Measurements from ENCODE around the gene ELF1. TPM values are rescaled to one million over a fixed set of nuclear protein-coding genes. Genes with fewer than 3 reads are reported as not detected.
"Not testable (repeated sequence)": the region's sequence is repeated elsewhere in the genome, so short reads cannot be mapped to it uniquely, and the experiment has no call there.

Gene ELF1
- total and polyA plus RNA-seq, 10 of the 15 experiments (the other 5 are each of a cell fraction or from before 2014, with no cell fraction given): 43.3 to 97.6 (median 55.7) TPM

- in situ Hi-C loops (cut with MboI); RAD21 ChIA-PET (ENCODE audit: unreplicated experiment): not testable (repeated sequence)
These were observed 118.5 kb downstream of the ELF1 start for GRCh38 chr13:40900568-40900967.

GRCh38 chr13:40897053-40897452 lies 122.1 kb downstream of the ELF1 start:
- Histone ChIP-seq H3K4me2 (ENCODE audit: control insufficient read depth, insufficient read depth) (no peak overlapping the region), H4K20me1 (ENCODE audit: control insufficient read depth, insufficient read depth) (no peaks in the 10 kb centered on the region), H3K4me3 (no peak overlapping the region), H3K27ac (ENCODE audit: control insufficient read depth, insufficient read depth) (no peak overlapping the region), H3K27me3 (replicated peaks in 1 of 2; ENCODE audit: control insufficient read depth in 2 of 2, insufficient read depth in 2 of 2, low read length in 1 of 2) (no peaks in the 10 kb centered on the region), H2AFZ (ENCODE audit: control insufficient read depth, low read depth, low read length) (no peak overlapping the region), H3K79me2 (ENCODE audit: control insufficient read depth, insufficient read depth, low read length) (no peaks in the 10 kb centered on the region), H3K9me3 (replicated peaks; ENCODE audit: control insufficient read depth, insufficient read depth, low read length) (no peaks in the 10 kb centered on the region), H3K4me1 (ENCODE audit: control insufficient read depth, insufficient read depth, low read length) (no peaks in the 10 kb centered on the region), H3K9ac (ENCODE audit: control insufficient read depth, insufficient read depth, low read length) (no peak overlapping the region), H3K36me3 (ENCODE audit: control insufficient read depth in 2 of 2, insufficient read depth in 2 of 2, low read length in 1 of 2) (no peaks in the 10 kb centered on the region)
- in situ Hi-C loops (cut with MboI): no loop called here
- no TSS peak for BruUV-seq (replicated peaks)
- FAIRE-seq (no peak), ATAC-seq (no peak), DNase-seq (ENCODE audit: low read depth, low spot score) (no peak)
- ChIA-PET POLR2A (no interaction called here), CTCF (no interaction called here), SMC1A (ENCODE audit: uncharacterized antibody, unreplicated experiment) (interaction anchor here (0.7 to 1.1 kb wide), 3 partner anchors 9 to 52 kb away, joined by 3 to 4 read pairs (median 3); no protein-coding TSS in a partner anchor), RAD21 (ENCODE audit: unreplicated experiment) (interaction anchor here (0.9 to 1.4 kb wide), 3 partner anchors 9 to 120 kb away, joined by 3 read pairs; no protein-coding TSS in a partner anchor)
- TF ChIP-seq POLR2AphosphoS5 (IDR thresholded peaks at IDR 0.05; ENCODE audit: low read length): no peak
- no peak for TF ChIP-seq EED (IDR thresholded peaks at IDR 0.05; ENCODE audit: low read depth)
- TF ChIP-seq IRF5 (IDR thresholded peaks at IDR 0.05; ENCODE audit: borderline replicate concordance): no peak
- no peak for TF ChIP-seq BMI1 (IDR thresholded peaks at IDR 0.05; ENCODE audit: borderline replicate concordance)
- no peak for TF ChIP-seq NFYA (IDR thresholded peaks at IDR 0.05; ENCODE audit: borderline replicate concordance, low read depth, low read length)
- TF ChIP-seq MEF2A (IDR thresholded peaks at IDR 0.05; ENCODE audit: insufficient read depth, low read depth, low read length): no peak
- no peak for TF ChIP-seq SRF (IDR thresholded peaks at IDR 0.05; ENCODE audit: low read depth in 2 of 2, low read length in 2 of 2)
- TF ChIP-seq MEF2B (IDR thresholded peaks at IDR 0.05; ENCODE audit: partially characterized antibody, poor library complexity, severe bottlenecking): no peak
- no peak for TF ChIP-seq POLR2AphosphoS2 (IDR thresholded peaks at IDR 0.05; ENCODE audit: low read depth, low read length)
- intact Hi-C loops (cut with micrococcal nuclease; ENCODE audit: unreplicated experiment): no loop called here

More at GRCh38 chr13:40900568-40900967, 118.5 kb downstream of the ELF1 start:
- CTCF ChIA-PET; intact Hi-C loops (cut with micrococcal nuclease; ENCODE audit: unreplicated experiment); H3K4me3 ChIP-seq; H3K27ac ChIP-seq (ENCODE audit: control insufficient read depth, insufficient read depth); DNase-seq (ENCODE audit: low read depth, low spot score); POLR2A ChIA-PET; H3K4me2 ChIP-seq (ENCODE audit: control insufficient read depth, insufficient read depth); H3K27me3 ChIP-seq (replicated peaks in 1 of 2; ENCODE audit: control insufficient read depth in 2 of 2, insufficient read depth in 2 of 2, low read length in 1 of 2); BruUV-seq (replicated peaks); FAIRE-seq; SMC1A ChIA-PET (ENCODE audit: uncharacterized antibody, unreplicated experiment); H3K4me1 ChIP-seq (ENCODE audit: control insufficient read depth, insufficient read depth, low read length); H4K20me1 ChIP-seq (ENCODE audit: control insufficient read depth, insufficient read depth); H3K36me3 ChIP-seq (ENCODE audit: control insufficient read depth in 2 of 2, insufficient read depth in 2 of 2, low read length in 1 of 2); H3K9ac ChIP-seq (ENCODE audit: control insufficient read depth, insufficient read depth, low read length); H2AFZ ChIP-seq (ENCODE audit: control insufficient read depth, low read depth, low read length); ATAC-seq; H3K79me2 ChIP-seq (ENCODE audit: control insufficient read depth, insufficient read depth, low read length); H3K9me3 ChIP-seq (replicated peaks; ENCODE audit: control insufficient read depth, insufficient read depth, low read length): not testable (repeated sequence)
- WGBS (ENCODE audit: insufficient coverage, insufficient replicate concordance, low lambda C conversion rate, missing lambda C conversion rate): no CpG with 5 or more reads among the region's 28 CpGs
